Mammary epithelial cell (primary cell): ENCODE results near the gene SNX22.

Experiments used
- EZH2 ChIP-seq: IDR thresholded peaks from 2 replicates; pipeline ENCODE4 v1.6.1; 2012; ENCODE audit warnings: low read length, inconsistent platforms, borderline replicate concordance
- TF ChIP-seq, protein P1 (sequence below), 2 donors: IDR thresholded peaks in 1 of 2; conservative IDR thresholded peaks in 1 of 2; 2 replicates each; pipeline ENCODE4 v1.5.1; 2011 to 2012; ENCODE audit warnings: inconsistent platforms in 2 of 2, low read length in 2 of 2, mild to moderate bottlenecking in 2 of 2, control low read depth in 1 of 2, low read depth in 1 of 2; ENCODE audit not compliant: insufficient read depth in 1 of 2; ENCODE audit errors: extremely low read depth in 1 of 2

DNA sequence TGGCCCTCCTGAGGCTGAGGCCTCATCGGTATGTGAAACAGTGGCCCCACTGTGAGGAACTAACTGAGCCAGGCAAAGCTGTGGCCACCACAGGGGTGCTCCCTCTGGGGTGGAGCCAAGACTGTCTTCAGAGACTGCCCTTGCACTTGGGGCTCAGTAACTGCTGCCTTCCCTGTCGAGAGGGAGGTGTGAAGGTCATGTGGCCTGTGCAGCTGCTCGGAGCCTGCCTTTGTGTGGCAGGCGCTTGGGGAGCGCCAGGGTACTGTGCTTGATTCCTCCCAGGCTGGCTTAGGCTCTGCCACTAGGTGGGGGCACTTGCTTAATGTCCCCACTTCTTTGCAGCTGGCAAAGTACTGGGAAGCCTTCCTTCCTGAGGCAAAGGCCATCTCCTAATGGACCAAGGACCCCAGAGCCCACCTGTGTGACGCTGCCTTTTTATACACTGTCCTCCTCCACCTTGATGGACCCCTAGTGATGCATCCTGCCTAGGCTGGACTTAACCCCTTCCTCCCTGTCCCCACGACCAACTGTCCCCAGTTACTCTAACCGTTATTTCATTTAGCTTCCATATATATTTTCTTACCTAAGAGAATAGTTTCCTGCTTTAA lies 14.2 kb upstream of the SNX22 start:
- TF ChIP-seq, protein P1, sequence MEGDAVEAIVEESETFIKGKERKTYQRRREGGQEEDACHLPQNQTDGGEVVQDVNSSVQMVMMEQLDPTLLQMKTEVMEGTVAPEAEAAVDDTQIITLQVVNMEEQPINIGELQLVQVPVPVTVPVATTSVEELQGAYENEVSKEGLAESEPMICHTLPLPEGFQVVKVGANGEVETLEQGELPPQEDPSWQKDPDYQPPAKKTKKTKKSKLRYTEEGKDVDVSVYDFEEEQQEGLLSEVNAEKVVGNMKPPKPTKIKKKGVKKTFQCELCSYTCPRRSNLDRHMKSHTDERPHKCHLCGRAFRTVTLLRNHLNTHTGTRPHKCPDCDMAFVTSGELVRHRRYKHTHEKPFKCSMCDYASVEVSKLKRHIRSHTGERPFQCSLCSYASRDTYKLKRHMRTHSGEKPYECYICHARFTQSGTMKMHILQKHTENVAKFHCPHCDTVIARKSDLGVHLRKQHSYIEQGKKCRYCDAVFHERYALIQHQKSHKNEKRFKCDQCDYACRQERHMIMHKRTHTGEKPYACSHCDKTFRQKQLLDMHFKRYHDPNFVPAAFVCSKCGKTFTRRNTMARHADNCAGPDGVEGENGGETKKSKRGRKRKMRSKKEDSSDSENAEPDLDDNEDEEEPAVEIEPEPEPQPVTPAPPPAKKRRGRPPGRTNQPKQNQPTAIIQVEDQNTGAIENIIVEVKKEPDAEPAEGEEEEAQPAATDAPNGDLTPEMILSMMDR (conservative IDR thresholded peaks at IDR 0.05 in 1 of 2, IDR thresholded peaks at IDR 0.05 in 1 of 2; ENCODE audit: extremely low read depth in 1 of 2, insufficient read depth in 1 of 2, low read depth in 1 of 2, low read length in 2 of 2), result no peak
- no peak for TF ChIP-seq EZH2
